ENCODE measurements around the gene TOR1AIP2. TPM values are rescaled to one million over a fixed set of nuclear protein-coding genes. Genes with fewer than 3 reads are reported as not detected.

TOR1AIP2 gene
- total and polyA plus RNA-seq, 2 of the 8 experiments (the other 6 are each of a cell fraction or from before 2014, with no cell fraction given) = 12.1 to 75.2 TPM

- CTCF ChIA-PET (ENCODE audit: partially characterized antibody) = interaction anchor here (1.0 to 7.0 kb wide), 4 partner anchors 9 to 94 kb away, joined by 3 to 74 read pairs (median 16); no protein-coding TSS in a partner anchor
- Histone ChIP-seq H3K27ac (ENCODE audit: low read depth, low read length) (no peak overlapping the region), H4K8ac (ENCODE audit: extremely low read depth, insufficient read depth, low read length) (no peak overlapping the region), H3K9me3 (ENCODE audit: insufficient read depth in 2 of 2, low read depth in 1 of 2, low read length in 1 of 2) (no peaks in the 10 kb centered on the region), H3K4ac (replicated peaks; ENCODE audit: insufficient read length, low read depth, low read length) (no peak overlapping the region), H3K36me3 (ENCODE audit: control insufficient read depth in 2 of 4, insufficient read depth in 4 of 4, low read length in 3 of 4) (no peaks in the 10 kb centered on the region), H3K4me1 (replicated peaks in 1 of 4; ENCODE audit: control insufficient read depth in 3 of 4, insufficient read depth in 4 of 4, low read length in 3 of 4) (no peaks in the 10 kb centered on the region; a peak in 1 of 7 replicates), H3K79me2 (ENCODE audit: control insufficient read depth in 1 of 2, insufficient read depth in 2 of 2, low read length in 2 of 2) (no peaks in the 10 kb centered on the region), H2AFZ (ENCODE audit: low read length) (no peak overlapping the region), H3K18ac (ENCODE audit: extremely low read depth, low read length) (no peak overlapping the region), H3K23ac (ENCODE audit: insufficient read length) (no peak overlapping the region), H4K5ac (ENCODE audit: insufficient read length, low read depth, low read length) (no peak overlapping the region), H2BK5ac (ENCODE audit: low read depth, low read length) (no peak overlapping the region), H3K56ac (replicated peaks; ENCODE audit: insufficient read length, low read depth, low read length) (no peak overlapping the region), H2BK120ac (replicated peaks; ENCODE audit: low read depth, low read length) (no peak overlapping the region), H3K9ac (replicated peaks in 1 of 4; ENCODE audit: extremely low read depth in 1 of 4, low read depth in 3 of 4, low read length in 3 of 4) (no peak overlapping the region), H4K20me1 (replicated peaks in 1 of 2; ENCODE audit: control insufficient read depth in 1 of 2, insufficient read depth in 2 of 2, low read length in 2 of 2) (no peaks in the 10 kb centered on the region), H2BK15ac (ENCODE audit: low read length) (no peak overlapping the region), H3K23me2 (ENCODE audit: low read depth, low read length) (no peaks in the 10 kb centered on the region), H3K4me2 (ENCODE audit: insufficient read depth in 1 of 2, low read depth in 2 of 2, low read length in 2 of 2) (no peak overlapping the region), H3K4me3 (ENCODE audit: extremely low read depth in 1 of 4, insufficient read depth in 2 of 4, low read depth in 3 of 4, low read length in 4 of 4) (no peak overlapping the region), H4K91ac (replicated peaks; ENCODE audit: insufficient read length, low read length) (no peak overlapping the region), H2BK20ac (ENCODE audit: low read length) (no peak overlapping the region), H3K79me1 (ENCODE audit: low read depth, low read length) (no peaks in the 10 kb centered on the region), H3K14ac (ENCODE audit: insufficient read length) (no peak overlapping the region), H2AK5ac (ENCODE audit: low read depth, low read length) (no peak overlapping the region), H3K27me3 (replicated peaks in 1 of 4; ENCODE audit: control insufficient read depth in 3 of 4, extremely low read depth in 1 of 4, insufficient read depth in 3 of 4, low read length in 3 of 4) (no peaks in the 10 kb centered on the region), H2BK12ac (ENCODE audit: low read depth, low read length) (no peak overlapping the region)
- POLR2A ChIA-PET (ENCODE audit: partially characterized antibody) = interaction anchor here (0.8 kb wide), 1 partner anchor 10 kb away, joined by 3 read pairs; no protein-coding TSS in a partner anchor
- DNase-seq (ENCODE audit: low read depth in 1 of 2, low spot score in 2 of 2) (no peak), FAIRE-seq (no peak)
- 93% methylated on average over 6 of the region's 6 CpGs; no CpG with 5 or more reads in 1 of the 2 experiments for WGBS, 2 experiments (ENCODE audit: extremely low coverage in 1 of 2, insufficient coverage in 1 of 2, insufficient read length in 1 of 2, insufficient replicate concordance in 2 of 2, low coverage in 1 of 2, low lambda C conversion rate in 2 of 2, missing lambda C conversion rate in 1 of 2)
- no peak for TF ChIP-seq YY1 (IDR thresholded peaks at IDR 0.05; ENCODE audit: low read depth, low read length)
- TF ChIP-seq CREB1 (IDR thresholded peaks at IDR 0.05) = no peak
- no peak for TF ChIP-seq SIN3A (conservative IDR thresholded peaks at IDR 0.05 in 1 of 2, IDR thresholded peaks at IDR 0.05 in 1 of 2; ENCODE audit: low read depth in 1 of 2, low read length in 2 of 2)
Observed at GRCh38 chr1:179798864-179799516, 78.6 kb downstream of the TOR1AIP2 start.

All from H1 (cell line).